Measurements from ENCODE around the gene F12. TPM values are rescaled to one million over a fixed set of nuclear protein-coding genes. Genes with fewer than 3 reads are reported as not detected.

Gene F12
- total RNA-seq, 2 donors from 2014 or later = 9.0 to 11.3 TPM

GRCh38 chr5:177399997-177400868 is 9.1 kb downstream of the F12 start, which contains the start of gene PFN3:
TSS of gene PFN3 (minus strand) at chr5:177400661. CDS start at chr5:177400576, 85 bp downstream.
- peak; percentile 44 for ATAC-seq
- peak; percentile 82 to 86 for DNase-seq

GRCh38 chr5:177397875-177398390 is 11.4 kb downstream of the F12 start:
- no peak for DNase-seq
- no peak for ATAC-seq
- intact Hi-C loops (cut with DNase I, micrococcal nuclease) = no loop called here

More at GRCh38 chr5:177399997-177400868, 9.1 kb downstream of the F12 start, which contains the start of gene PFN3:
- intact Hi-C loops (cut with DNase I, micrococcal nuclease) = loop anchor here in 1 of 2 donors (5.0 kb wide), 1 partner anchor 52 kb away; no protein-coding TSS in a partner anchor

GRCh38 chr5:177396807-177397206 is 12.6 kb downstream of the F12 start:
- no peak for ATAC-seq
- intact Hi-C loops (cut with DNase I, micrococcal nuclease) = no loop called here
- DNase-seq = no peak

GRCh38 chr5:177396078-177396477 is 13.3 kb downstream of the F12 start:
- ATAC-seq (no peak), DNase-seq (no peak)
- intact Hi-C loops (cut with DNase I, micrococcal nuclease) = no loop called here

DNA sequence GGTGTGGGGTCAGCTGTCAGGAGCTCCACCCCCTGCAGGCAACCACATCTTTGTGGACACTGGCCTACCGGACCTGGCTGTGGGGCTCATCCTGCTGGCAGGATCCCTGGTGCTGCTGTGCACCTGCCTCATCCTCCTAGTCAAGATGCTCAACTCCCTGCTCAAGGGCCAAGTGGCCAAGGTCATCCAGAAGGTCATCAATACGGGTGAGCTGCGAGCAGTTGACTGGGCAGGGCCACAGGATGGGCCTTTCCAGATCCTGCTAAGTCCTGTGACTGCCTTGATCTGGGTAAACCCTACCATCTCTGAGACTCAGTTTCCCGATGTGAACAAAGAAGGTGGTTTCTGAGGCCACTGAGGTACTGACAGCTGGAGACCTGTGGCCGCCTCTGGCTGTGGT is 15.4 kb downstream of the F12 start:
- intact Hi-C loops (cut with DNase I, micrococcal nuclease) = loop anchor here (5.0 kb wide), 2 partner anchors 58 to 108 kb away; no protein-coding TSS in a partner anchor
- DNase-seq = no peak
- no peak for ATAC-seq

GRCh38 chr5:177393206-177393765 is 16.1 kb downstream of the F12 start:
- ATAC-seq = no peak
- no peak for DNase-seq
- intact Hi-C loops (cut with DNase I, micrococcal nuclease) = loop anchor here (5.0 kb wide), 2 partner anchors 59 to 109 kb away; no protein-coding TSS in a partner anchor

DNA sequence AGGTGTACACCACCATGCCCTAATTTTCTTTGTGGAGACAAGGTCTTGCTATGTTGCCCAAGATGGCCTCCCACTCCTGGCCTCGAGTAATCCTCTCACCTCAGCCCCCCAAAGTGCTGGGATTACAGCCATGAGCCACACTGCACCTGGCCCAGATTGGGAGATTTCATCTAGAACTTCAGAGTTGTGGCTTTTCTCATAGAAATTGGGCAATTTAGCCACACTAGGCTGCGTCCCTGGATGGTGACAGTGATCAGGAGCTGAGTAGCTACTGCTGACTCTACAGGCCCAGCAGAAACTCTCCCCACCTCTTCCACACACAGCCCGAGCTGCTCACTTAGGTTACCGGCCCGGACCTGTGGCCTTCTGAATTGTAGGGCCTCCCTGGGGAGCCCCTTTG is 16.6 kb downstream of the F12 start:
- intact Hi-C loops (cut with DNase I, micrococcal nuclease) = loop anchor here (5.0 kb wide), 2 partner anchors 60 to 110 kb away; no protein-coding TSS in a partner anchor
- DNase-seq (no peak), ATAC-seq (no peak)

- ATAC-seq (peak; percentile 91), DNase-seq (peak; percentile 77 to 88)
- intact Hi-C loops (cut with DNase I, micrococcal nuclease) = loop anchor here (5.0 kb wide), 2 partner anchors 62 to 112 kb away; no protein-coding TSS in a partner anchor
Measured at GRCh38 chr5:177390363-177391300, 18.7 kb downstream of the F12 start.

DNA sequence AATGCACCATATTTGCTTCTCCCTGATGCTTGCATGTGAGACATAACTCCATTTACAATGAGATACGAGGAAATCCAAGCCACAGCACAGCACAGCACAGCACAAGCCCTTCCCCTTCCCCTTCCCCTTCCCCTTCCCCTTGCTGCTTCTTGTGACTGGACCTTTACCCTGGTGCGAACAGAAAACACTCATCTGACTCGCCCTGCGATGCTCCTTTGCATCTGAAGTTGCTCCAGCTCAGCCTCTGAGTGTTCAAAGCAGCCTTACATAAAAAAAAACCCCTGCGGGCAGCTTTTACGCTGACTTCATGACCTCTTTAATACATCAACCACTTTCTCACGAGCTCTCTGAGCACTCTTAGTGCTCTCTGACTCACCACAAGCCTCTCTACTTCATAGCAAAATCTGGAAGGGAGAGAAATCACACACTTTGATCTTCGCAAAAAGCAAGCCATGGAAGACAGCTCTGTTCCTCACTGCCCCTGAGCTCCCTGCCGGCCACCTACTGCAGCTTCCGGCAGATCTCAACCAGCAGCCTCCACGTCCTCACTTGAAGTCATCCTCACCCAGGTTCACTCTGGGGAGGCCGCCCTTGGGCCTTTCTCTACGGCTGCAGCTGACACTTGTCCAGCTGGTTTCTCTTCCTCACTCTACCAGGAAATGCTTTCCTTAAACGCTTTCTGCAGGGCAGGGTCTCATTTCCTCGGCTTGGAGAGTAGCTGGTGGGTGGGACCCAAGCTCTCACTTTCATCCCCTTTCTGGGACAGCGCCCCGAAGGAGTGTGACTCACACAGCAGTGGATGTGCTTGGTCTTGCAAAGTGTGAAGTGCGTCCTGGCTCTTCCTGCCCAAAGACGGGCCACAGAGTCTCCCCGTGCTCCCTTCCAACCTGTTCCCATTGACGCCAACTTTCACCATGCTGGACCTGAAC is 19.9 kb downstream of the F12 start:
- peak; percentile 59 for ATAC-seq
- intact Hi-C loops (cut with DNase I, micrococcal nuclease) = loop anchor here (5.0 kb wide), 2 partner anchors 63 to 113 kb away; no protein-coding TSS in a partner anchor

GRCh38 chr5:177388521-177389052 is 20.8 kb downstream of the F12 start:
- ATAC-seq (no peak), DNase-seq (no peak)
- intact Hi-C loops (cut with DNase I, micrococcal nuclease) = no loop called here

More for the DNA sequence above, 19.9 kb downstream of the F12 start:
- DNase-seq = peak; percentile 32 to 55

DNA sequence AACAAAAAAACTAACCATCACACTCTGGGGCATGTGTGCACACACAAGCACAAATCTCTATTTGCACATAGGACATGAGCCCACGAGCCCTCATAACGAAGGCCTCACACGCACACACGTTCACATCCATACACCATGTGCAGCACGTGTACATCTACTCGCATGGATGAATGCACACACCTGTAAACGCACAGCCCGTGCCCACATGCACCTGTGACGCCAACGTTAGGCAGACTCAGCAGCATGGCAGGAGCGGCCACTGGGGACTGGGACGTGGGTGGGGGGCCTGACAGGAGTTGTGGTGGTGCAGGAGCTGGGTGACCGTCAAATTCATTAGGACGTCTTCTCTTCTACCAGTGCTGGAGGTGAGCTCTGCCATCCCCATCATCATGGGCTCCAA is 22.0 kb downstream of the F12 start:
- intact Hi-C loops (cut with DNase I, micrococcal nuclease) = no loop called here
- ATAC-seq (no peak), DNase-seq (no peak)

GRCh38 chr5:177386542-177386941 is 22.8 kb downstream of the F12 start:
- no peak for DNase-seq
- intact Hi-C loops (cut with DNase I, micrococcal nuclease) = no loop called here
- ATAC-seq = no peak

DNA sequence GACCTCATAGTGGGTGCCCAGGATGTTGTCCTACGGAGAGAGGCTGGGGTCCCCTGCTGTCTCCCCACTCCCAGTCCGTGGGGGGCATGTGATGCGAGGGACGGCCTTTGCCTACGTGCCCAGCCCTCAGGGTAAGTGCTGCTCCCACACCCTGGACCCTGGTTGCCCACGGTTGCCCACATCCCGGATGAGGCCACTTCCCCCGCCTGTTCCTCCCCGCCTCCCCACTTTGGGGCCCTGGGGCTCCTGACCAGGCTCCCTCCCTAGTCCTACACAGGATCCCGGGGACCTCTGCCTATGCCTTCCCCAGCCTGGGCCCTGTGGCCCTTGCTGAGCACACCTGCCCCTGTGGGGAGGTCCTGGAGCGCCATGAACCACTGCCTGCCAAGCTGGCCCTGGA is 23.6 kb downstream of the F12 start:
- no peak for DNase-seq
- no peak for ATAC-seq
- intact Hi-C loops (cut with DNase I, micrococcal nuclease) = no loop called here

- no peak for DNase-seq
- no peak for ATAC-seq
- intact Hi-C loops (cut with DNase I, micrococcal nuclease) = no loop called here
Measured at GRCh38 chr5:177384134-177384533, 25.2 kb downstream of the F12 start, which contains the start of gene SLC34A1. TSS of gene SLC34A1 (plus strand) at chr5:177384434. CDS start at chr5:177385742, 1,308 bp downstream.

DNA sequence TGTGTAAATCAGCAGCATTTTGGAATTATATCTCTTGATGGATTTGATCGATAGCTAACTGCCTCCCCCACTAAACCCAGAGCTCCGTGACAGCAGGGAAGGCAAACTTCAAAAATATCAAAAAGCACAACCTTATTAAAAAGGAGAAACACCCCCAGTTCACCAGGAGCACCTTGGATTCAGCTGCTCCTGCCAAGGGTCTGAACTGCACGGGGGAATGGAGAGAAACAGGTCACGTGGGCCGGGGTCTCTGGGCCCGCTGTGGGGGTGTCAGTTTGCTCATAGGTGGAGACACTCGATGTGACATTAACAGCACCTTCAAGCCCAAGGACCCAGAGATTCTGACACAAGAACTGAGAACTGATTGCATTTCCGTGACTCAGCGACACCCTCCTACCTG is 26.2 kb downstream of the F12 start:
- DNase-seq = no peak
- intact Hi-C loops (cut with DNase I, micrococcal nuclease) = no loop called here
- no peak for ATAC-seq

DNA sequence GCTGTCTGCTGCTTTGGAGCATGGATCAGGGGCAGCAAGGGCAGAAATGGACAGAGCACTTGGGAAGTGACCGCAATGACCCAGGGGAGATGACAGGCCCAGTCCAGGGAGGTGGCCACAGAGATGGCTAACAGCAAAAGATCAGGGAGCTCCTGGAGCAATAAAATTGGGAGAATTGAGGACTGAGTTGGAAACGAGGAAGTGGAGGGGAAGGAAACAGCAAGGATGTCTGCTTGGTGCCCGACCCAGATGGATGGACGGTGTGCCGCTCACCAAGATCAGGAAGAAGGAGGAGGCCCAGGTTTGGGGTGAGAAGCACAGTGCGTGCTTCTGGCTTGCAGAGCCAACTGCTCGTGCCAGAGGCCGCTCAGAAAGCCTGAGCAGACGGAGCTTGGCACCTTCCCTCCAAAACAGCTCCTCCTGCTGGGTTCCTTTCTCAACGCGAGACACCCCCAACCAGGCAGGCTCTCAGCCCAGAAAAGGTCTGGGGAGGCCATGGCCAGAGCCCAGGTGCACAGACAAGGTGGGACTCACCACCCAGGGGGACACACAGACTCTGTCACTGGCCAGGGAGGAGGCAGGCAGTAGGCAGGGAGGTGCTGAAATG is 26.8 kb downstream of the F12 start:
- peak; percentile 69 for ATAC-seq
- intact Hi-C loops (cut with DNase I, micrococcal nuclease) = no loop called here
- DNase-seq = no peak

- no peak for DNase-seq
- ATAC-seq = no peak
- intact Hi-C loops (cut with DNase I, micrococcal nuclease) = no loop called here
Measured at GRCh38 chr5:177380805-177381126, 28.6 kb downstream of the F12 start.

Data from left colon (tissue), 2 donors.